ENCODE measurements around the gene PLA2G4A. TPM values are rescaled to one million over a fixed set of nuclear protein-coding genes. Genes with fewer than 3 reads are reported as not detected.

The PLA2G4A gene
- total RNA-seq, 3 donors from 2014 or later, result 5.3 to 26.8 (median 6.9) TPM

DNA sequence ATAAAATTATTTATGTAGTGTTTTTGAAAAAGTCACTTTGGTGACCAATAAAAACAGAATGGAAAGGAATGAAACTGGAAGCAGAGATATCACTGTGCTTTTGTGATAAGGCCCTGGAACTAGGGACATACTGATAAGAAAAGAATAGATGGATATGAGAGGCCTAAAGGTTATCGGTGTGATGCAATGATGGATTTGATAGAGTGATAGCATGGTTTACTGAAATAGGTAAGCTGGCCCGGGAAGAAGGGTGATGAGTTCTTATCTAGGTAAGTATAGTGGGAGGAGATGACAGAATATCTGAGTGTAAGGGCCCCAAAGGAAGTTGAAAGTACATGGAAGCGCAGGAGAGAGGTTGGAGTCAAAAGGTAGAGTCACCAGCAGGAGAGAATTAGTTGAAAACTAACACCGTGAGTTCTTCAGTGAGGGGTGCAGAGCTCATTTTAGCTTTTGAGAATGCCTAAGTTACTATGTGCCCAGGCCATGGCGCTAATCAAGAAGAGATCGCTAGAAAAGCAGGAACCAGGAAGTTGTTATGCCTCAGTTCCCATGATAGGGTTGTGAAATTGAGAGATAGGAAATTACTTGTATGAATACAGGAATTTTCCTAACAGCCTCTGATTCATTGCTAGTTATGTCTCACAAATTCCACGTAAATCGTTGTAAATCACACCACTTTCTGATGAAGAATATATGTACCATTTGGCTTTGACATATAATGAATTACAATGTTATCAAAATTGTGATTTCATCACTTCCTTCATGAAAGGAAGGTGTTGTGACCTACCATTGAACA, 115.3 kb downstream of the PLA2G4A start:
- TF ChIP-seq, protein P1, sequence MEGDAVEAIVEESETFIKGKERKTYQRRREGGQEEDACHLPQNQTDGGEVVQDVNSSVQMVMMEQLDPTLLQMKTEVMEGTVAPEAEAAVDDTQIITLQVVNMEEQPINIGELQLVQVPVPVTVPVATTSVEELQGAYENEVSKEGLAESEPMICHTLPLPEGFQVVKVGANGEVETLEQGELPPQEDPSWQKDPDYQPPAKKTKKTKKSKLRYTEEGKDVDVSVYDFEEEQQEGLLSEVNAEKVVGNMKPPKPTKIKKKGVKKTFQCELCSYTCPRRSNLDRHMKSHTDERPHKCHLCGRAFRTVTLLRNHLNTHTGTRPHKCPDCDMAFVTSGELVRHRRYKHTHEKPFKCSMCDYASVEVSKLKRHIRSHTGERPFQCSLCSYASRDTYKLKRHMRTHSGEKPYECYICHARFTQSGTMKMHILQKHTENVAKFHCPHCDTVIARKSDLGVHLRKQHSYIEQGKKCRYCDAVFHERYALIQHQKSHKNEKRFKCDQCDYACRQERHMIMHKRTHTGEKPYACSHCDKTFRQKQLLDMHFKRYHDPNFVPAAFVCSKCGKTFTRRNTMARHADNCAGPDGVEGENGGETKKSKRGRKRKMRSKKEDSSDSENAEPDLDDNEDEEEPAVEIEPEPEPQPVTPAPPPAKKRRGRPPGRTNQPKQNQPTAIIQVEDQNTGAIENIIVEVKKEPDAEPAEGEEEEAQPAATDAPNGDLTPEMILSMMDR (IDR thresholded peaks at IDR 0.05), result no peak
- ATAC-seq, result no peak
- Histone ChIP-seq H3K36me3 (ENCODE audit: low read depth) (no peaks in the 10 kb centered on the region), H3K4me3 (no peak overlapping the region), H3K4me1 (ENCODE audit: low read depth) (no peaks in the 10 kb centered on the region), H3K9me3 (no peaks in the 10 kb centered on the region)
- intact Hi-C loops (cut with DNase I, micrococcal nuclease), result no loop called here
- DNase-seq, result no peak

DNA sequence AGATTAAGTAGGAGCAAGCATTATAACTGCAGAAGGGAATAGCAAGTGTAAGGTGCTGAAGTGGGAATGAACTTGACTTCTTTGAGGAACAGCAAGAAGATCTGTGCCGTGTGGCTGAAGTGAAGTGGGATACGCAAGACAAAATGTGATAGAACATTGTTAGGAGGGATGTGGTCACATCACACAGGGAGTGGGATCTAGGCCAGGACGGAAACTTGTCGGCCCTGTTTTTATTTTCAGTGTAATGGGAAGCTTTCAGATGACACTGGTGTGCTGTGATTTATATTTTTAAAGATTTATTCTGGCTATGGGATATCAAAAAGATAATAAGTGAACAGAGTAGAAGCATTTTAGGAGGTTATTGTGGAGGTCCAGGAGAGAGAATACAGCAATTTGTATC, 116.4 kb downstream of the PLA2G4A start:
- intact Hi-C loops (cut with DNase I, micrococcal nuclease), result no loop called here
- Histone ChIP-seq H3K4me3 (no peak overlapping the region), H3K36me3 (ENCODE audit: low read depth) (no peaks in the 10 kb centered on the region), H3K4me1 (ENCODE audit: low read depth) (no peaks in the 10 kb centered on the region), H3K9me3 (no peaks in the 10 kb centered on the region)
- ATAC-seq (no peak), DNase-seq (no peak)
- TF ChIP-seq, protein P1 (IDR thresholded peaks at IDR 0.05), result no peak

DNA sequence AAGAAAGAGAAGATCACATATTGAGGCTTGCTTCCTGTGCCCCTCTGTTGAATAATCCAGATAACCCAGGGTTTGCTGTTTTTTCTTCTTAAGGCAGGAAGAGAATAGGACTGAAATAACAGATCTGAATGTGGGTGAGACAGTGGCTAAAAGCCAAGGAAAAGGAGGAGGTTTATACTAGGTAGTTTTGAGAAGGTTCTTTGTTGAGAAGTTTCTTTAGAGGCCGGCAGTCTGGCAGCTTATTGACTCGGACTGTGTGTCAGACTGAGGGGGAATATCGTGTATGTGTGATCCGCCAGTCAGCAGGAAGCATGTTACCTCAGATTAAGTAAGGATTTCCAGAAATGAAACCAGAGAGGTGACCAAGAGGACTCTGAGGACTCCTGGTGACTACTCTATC, 119.8 kb downstream of the PLA2G4A start:
- H3K4me1 ChIP-seq (ENCODE audit: low read depth), result no peaks in the 10 kb centered on the region
- DNase-seq, result no peak
- intact Hi-C loops (cut with DNase I, micrococcal nuclease), result no loop called here
- TF ChIP-seq, protein P1 (IDR thresholded peaks at IDR 0.05), result no peak
- H3K36me3 ChIP-seq (ENCODE audit: low read depth), result no peaks in the 10 kb centered on the region
- no peak overlapping the region for H3K4me3 ChIP-seq
- no peak for ATAC-seq
- no peaks in the 10 kb centered on the region for H3K9me3 ChIP-seq

DNA sequence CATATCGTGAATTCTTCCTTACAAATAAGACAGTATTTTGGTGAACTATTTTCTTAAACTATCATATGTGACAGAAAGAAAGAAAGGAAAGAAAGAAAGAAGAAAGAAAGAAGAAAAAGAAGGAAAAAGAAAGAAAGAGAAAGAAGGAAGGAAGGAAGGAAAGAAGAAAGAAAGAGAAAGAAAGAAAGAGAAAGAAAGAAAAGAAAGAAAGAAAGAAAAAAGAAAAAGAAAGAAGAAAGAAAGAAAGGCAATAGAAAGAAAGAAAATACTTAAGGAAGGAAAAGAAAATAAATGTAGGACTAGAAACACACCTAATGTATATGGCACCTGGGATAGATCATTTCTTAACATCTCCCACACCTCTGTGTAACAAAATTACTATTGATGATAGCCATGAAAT, 120.4 kb downstream of the PLA2G4A start:
- Histone ChIP-seq H3K36me3 (ENCODE audit: low read depth) (no peaks in the 10 kb centered on the region), H3K4me1 (ENCODE audit: low read depth) (no peaks in the 10 kb centered on the region), H3K9me3 (no peaks in the 10 kb centered on the region), H3K4me3 (no peak overlapping the region)
- intact Hi-C loops (cut with DNase I, micrococcal nuclease), result no loop called here
- TF ChIP-seq, protein P1 (IDR thresholded peaks at IDR 0.05), result no peak
- ATAC-seq, result no peak
- DNase-seq, result no peak

DNA sequence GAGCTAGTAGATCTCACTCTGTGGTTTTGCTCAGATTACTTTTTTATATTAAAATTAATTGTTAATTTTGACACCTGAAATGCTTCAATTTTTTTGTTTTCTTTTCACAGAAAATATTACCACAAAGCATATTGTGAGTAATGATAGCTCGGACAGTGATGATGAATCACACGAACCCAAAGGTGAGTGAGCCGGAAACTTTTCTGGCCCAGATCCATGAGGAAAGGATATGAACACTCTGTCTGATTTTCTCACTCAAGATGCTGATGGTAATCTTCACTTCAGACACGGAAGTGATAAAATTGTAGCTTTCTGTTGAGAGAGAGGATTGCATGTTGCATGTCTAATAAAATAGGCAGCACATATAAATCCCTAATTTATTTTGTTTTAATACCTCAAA, 121.8 kb downstream of the PLA2G4A start:
- ATAC-seq, result no peak
- Histone ChIP-seq H3K4me3 (no peak overlapping the region), H3K36me3 (ENCODE audit: low read depth) (no peaks in the 10 kb centered on the region), H3K9me3 (no peaks in the 10 kb centered on the region), H3K4me1 (ENCODE audit: low read depth) (no peaks in the 10 kb centered on the region)
- intact Hi-C loops (cut with DNase I, micrococcal nuclease), result no loop called here
- TF ChIP-seq, protein P1 (IDR thresholded peaks at IDR 0.05), result no peak
- DNase-seq, result no peak

Measured in mucosa of descending colon (tissue), 3 donors.